HG02763 (cell line): ENCODE results near the gene UBE2Q2.
"Not testable (repeated sequence)": the region's sequence is repeated elsewhere in the genome, so short reads cannot be mapped to it uniquely, and the experiment has no call there.

Experiments used
- ATAC-seq: cut with Tn5 transposase; IDR thresholded peaks from one replicate; pipeline ENCODE4 v1.9.1; 2021; ENCODE audit warnings: mild to moderate bottlenecking, moderate library complexity; ENCODE audit not compliant: unreplicated experiment

Gene UBE2Q2

GRCh38 chr15:75842722-75843677, at the start of gene UBE2Q2:
TSS of gene UBE2Q2 (plus strand) at chr15:75843447. CDS start at chr15:75843667, 220 bp downstream.
- peak; percentile 48 for ATAC-seq

- no peak for ATAC-seq
Measured at GRCh38 chr15:75796321-75796720, 46.9 kb upstream of the UBE2Q2 start.

GRCh38 chr15:75797146-75797545, 46.1 kb upstream of the UBE2Q2 start:
- not testable (repeated sequence) for ATAC-seq

- no peak for ATAC-seq
Measured at GRCh38 chr15:75799190-75799589, 44.1 kb upstream of the UBE2Q2 start.

- ATAC-seq: not testable (repeated sequence)
Measured at GRCh38 chr15:75800409-75800808, 42.8 kb upstream of the UBE2Q2 start.

- ATAC-seq: peak; percentile 67
Measured at GRCh38 chr15:75801859-75802593, 41.2 kb upstream of the UBE2Q2 start.

- not testable (repeated sequence) for ATAC-seq
Measured at GRCh38 chr15:75807486-75807885, 35.8 kb upstream of the UBE2Q2 start.

- ATAC-seq: not testable (repeated sequence)
Measured at GRCh38 chr15:75808009-75808408, 35.2 kb upstream of the UBE2Q2 start.

- no peak for ATAC-seq
Measured at GRCh38 chr15:75808563-75808962, 34.7 kb upstream of the UBE2Q2 start.

GRCh38 chr15:75809986-75810750, 33.1 kb upstream of the UBE2Q2 start:
- ATAC-seq: no peak

GRCh38 chr15:75810874-75811498, 32.3 kb upstream of the UBE2Q2 start:
- no peak for ATAC-seq

- no peak for ATAC-seq
Measured at GRCh38 chr15:75811626-75812025, 31.6 kb upstream of the UBE2Q2 start.

- ATAC-seq: no peak
Measured at GRCh38 chr15:75814794-75815193, 28.5 kb upstream of the UBE2Q2 start.

- ATAC-seq: no peak
Measured at GRCh38 chr15:75815811-75816719, 27.2 kb upstream of the UBE2Q2 start.

- no peak for ATAC-seq
Measured at GRCh38 chr15:75817138-75817935, 25.9 kb upstream of the UBE2Q2 start.

- ATAC-seq: no peak
Measured at GRCh38 chr15:75820206-75820605, 23.0 kb upstream of the UBE2Q2 start.

GRCh38 chr15:75821786-75822345, 21.4 kb upstream of the UBE2Q2 start:
- no peak for ATAC-seq

GRCh38 chr15:75822685-75823278, 20.5 kb upstream of the UBE2Q2 start:
- no peak for ATAC-seq
